ENCODE data around the gene KCTD19. TPM values are rescaled to one million over a fixed set of nuclear protein-coding genes. Genes with fewer than 3 reads are reported as not detected.

The KCTD19 gene
- total RNA-seq, 1 donor from 2014 or later = not detected

- no peak for DNase-seq (ENCODE audit: extremely low spot score in 2 of 2)
- Histone ChIP-seq H3K9me3 (no peaks in the 10 kb centered on the region), H3K4me1 (peaks cover 19% of the 10 kb centered on the region), H3K27ac (peak overlapping the region; percentile 8), H3K36me3 (no peaks in the 10 kb centered on the region), H3K4me3 (no peak overlapping the region), H3K27me3 (no peaks in the 10 kb centered on the region)
- intact Hi-C loops (cut with DNase I) = no loop called here
- TF ChIP-seq CTCF (IDR thresholded peaks at IDR 0.05) (no peak), POLR2AphosphoS5 (IDR thresholded peaks at IDR 0.05; ENCODE audit: insufficient read depth in 1 of 2, low read depth in 1 of 2) (no peak), POLR2A (IDR thresholded peaks at IDR 0.05) (no peak)
These were observed 32.3 kb downstream of the KCTD19 start for GRCh38 chr16:67294171-67294757.

- Histone ChIP-seq H3K36me3 (no peaks in the 10 kb centered on the region), H3K4me1 (peaks cover 19% of the 10 kb centered on the region), H3K27me3 (no peaks in the 10 kb centered on the region), H3K27ac (no peak overlapping the region), H3K4me3 (no peak overlapping the region), H3K9me3 (no peaks in the 10 kb centered on the region)
- TF ChIP-seq CTCF (IDR thresholded peaks at IDR 0.05) (no peak), POLR2A (IDR thresholded peaks at IDR 0.05) (no peak), POLR2AphosphoS5 (IDR thresholded peaks at IDR 0.05; ENCODE audit: insufficient read depth in 1 of 2, low read depth in 1 of 2) (no peak)
- intact Hi-C loops (cut with DNase I) = no loop called here
- no peak for DNase-seq (ENCODE audit: extremely low spot score in 2 of 2)
These were observed 35.1 kb downstream of the KCTD19 start for GRCh38 chr16:67291461-67291860.

- Histone ChIP-seq H3K36me3 (no peaks in the 10 kb centered on the region), H3K9me3 (no peaks in the 10 kb centered on the region), H3K27me3 (no peaks in the 10 kb centered on the region), H3K4me1 (no peaks in the 10 kb centered on the region), H3K4me3 (no peak overlapping the region), H3K27ac (no peak overlapping the region)
- no peak for DNase-seq (ENCODE audit: extremely low spot score in 2 of 2)
- intact Hi-C loops (cut with DNase I) = no loop called here
- TF ChIP-seq POLR2AphosphoS5 (IDR thresholded peaks at IDR 0.05; ENCODE audit: insufficient read depth in 1 of 2, low read depth in 1 of 2) = no peak
- TF ChIP-seq CTCF (IDR thresholded peaks at IDR 0.05) = no peak
- no peak for TF ChIP-seq POLR2A (IDR thresholded peaks at IDR 0.05)
These were observed 38.6 kb downstream of the KCTD19 start for GRCh38 chr16:67287960-67288359.

- intact Hi-C loops (cut with DNase I) = no loop called here
- no peak overlapping the region for H3K27ac ChIP-seq
- H3K9me3 ChIP-seq = no peaks in the 10 kb centered on the region
- no peaks in the 10 kb centered on the region for H3K4me1 ChIP-seq
- TF ChIP-seq CTCF (IDR thresholded peaks at IDR 0.05) (no peak), POLR2A (IDR thresholded peaks at IDR 0.05) (no peak), POLR2AphosphoS5 (IDR thresholded peaks at IDR 0.05; ENCODE audit: insufficient read depth in 1 of 2, low read depth in 1 of 2) (no peak)
- no peak overlapping the region for H3K4me3 ChIP-seq
- no peak for DNase-seq (ENCODE audit: extremely low spot score in 2 of 2)
- no peaks in the 10 kb centered on the region for H3K36me3 ChIP-seq
- no peaks in the 10 kb centered on the region for H3K27me3 ChIP-seq
These were observed 39.9 kb downstream of the KCTD19 start for GRCh38 chr16:67286441-67287235.

Measured in vagina (tissue), 2 donors.